ENCODE data around the gene KRCC1.

Gene KRCC1

DNA sequence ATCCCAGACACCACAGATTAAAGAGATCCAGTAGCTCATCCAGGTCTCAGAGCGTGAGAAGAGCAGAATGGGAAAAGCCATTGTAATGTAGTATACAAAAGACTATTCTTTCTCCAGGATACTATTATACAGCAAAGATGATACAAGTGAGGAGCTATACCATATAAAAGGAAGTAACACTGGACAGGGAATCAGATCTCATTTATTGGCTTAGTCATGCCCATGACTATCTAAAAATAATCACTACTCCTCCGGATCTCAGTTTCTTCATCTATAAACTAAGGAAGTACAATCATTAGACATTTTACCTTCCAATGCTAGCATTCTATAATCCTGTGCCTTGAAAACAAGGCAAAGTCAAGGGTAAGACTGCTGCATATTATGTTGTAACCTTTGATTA, 19.4 kb downstream of the KRCC1 start (continued):
- TF ChIP-seq, protein P1, sequence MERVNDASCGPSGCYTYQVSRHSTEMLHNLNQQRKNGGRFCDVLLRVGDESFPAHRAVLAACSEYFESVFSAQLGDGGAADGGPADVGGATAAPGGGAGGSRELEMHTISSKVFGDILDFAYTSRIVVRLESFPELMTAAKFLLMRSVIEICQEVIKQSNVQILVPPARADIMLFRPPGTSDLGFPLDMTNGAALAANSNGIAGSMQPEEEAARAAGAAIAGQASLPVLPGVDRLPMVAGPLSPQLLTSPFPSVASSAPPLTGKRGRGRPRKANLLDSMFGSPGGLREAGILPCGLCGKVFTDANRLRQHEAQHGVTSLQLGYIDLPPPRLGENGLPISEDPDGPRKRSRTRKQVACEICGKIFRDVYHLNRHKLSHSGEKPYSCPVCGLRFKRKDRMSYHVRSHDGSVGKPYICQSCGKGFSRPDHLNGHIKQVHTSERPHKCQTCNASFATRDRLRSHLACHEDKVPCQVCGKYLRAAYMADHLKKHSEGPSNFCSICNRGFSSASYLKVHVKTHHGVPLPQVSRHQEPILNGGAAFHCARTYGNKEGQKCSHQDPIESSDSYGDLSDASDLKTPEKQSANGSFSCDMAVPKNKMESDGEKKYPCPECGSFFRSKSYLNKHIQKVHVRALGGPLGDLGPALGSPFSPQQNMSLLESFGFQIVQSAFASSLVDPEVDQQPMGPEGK (CRISPR knock-in tag; IDR thresholded peaks at IDR 0.05; ENCODE audit: borderline replicate concordance), result no peak
- TF ChIP-seq SNAI2 (CRISPR knock-in tag; IDR thresholded peaks at IDR 0.05), result no peak
- TF ChIP-seq ZFP3 (CRISPR knock-in tag; IDR thresholded peaks at IDR 0.05), result no peak
- TF ChIP-seq ISL1 (CRISPR knock-in tag; IDR thresholded peaks at IDR 0.05), result no peak

GRCh38 chr2:88032070-88032702, 23.4 kb downstream of the KRCC1 start:
- ATAC-seq, result no peak
- TF ChIP-seq ZFP3 (CRISPR knock-in tag; IDR thresholded peaks at IDR 0.05) (no peak), OSR1 (CRISPR knock-in tag; IDR thresholded peaks at IDR 0.05) (no peak), ZNF565 (CRISPR knock-in tag; conservative IDR thresholded peaks at IDR 0.05; ENCODE audit: low read depth) (no peak), ISL1 (CRISPR knock-in tag; IDR thresholded peaks at IDR 0.05) (no peak), TOX (CRISPR knock-in tag; IDR thresholded peaks at IDR 0.05; ENCODE audit: borderline replicate concordance) (no peak), BACH2 (CRISPR knock-in tag; IDR thresholded peaks at IDR 0.05; ENCODE audit: borderline replicate concordance) (no peak), RARB (CRISPR knock-in tag; IDR thresholded peaks at IDR 0.05) (no peak), ESRRG (CRISPR knock-in tag; IDR thresholded peaks at IDR 0.05) (no peak), ZNF70 (CRISPR knock-in tag; IDR thresholded peaks at IDR 0.05) (no peak), PPARA (CRISPR knock-in tag; IDR thresholded peaks at IDR 0.05; ENCODE audit: borderline replicate concordance) (no peak)
- TF ChIP-seq, protein P2, sequence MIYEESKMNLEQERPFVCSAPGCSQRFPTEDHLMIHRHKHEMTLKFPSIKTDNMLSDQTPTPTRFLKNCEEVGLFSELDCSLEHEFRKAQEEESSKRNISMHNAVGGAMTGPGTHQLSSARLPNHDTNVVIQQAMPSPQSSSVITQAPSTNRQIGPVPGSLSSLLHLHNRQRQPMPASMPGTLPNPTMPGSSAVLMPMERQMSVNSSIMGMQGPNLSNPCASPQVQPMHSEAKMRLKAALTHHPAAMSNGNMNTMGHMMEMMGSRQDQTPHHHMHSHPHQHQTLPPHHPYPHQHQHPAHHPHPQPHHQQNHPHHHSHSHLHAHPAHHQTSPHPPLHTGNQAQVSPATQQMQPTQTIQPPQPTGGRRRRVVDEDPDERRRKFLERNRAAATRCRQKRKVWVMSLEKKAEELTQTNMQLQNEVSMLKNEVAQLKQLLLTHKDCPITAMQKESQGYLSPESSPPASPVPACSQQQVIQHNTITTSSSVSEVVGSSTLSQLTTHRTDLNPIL (CRISPR knock-in tag; IDR thresholded peaks at IDR 0.05; ENCODE audit: low read depth), result no peak

DNA sequence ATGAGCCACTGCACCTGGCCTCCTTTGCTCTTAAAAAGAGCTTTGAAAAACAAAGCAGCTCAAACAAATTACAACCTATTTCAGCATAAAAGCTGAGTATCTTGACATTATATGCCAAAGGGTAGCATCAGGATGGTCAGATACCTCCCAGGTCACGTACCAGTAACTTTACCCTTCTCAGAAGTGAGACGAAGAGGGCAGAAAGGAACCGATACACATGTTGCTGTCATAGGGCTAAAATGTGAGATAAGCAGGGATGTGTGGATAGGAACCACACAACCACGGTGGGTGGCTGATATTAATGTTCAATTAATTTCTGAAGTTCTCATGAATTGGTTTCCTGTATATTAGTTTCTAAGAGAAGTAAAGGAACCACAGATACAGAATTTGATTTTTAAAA, 26.7 kb downstream of the KRCC1 start:
- no peak for TF ChIP-seq TOX (CRISPR knock-in tag; IDR thresholded peaks at IDR 0.05; ENCODE audit: borderline replicate concordance)
- no peak for TF ChIP-seq ZNF8 (CRISPR knock-in tag; IDR thresholded peaks at IDR 0.05)
- TF ChIP-seq OSR1 (CRISPR knock-in tag; IDR thresholded peaks at IDR 0.05), result no peak
- TF ChIP-seq RARB (CRISPR knock-in tag; IDR thresholded peaks at IDR 0.05), result no peak
- TF ChIP-seq SNAI2 (CRISPR knock-in tag; IDR thresholded peaks at IDR 0.05), result no peak
- no peak for TF ChIP-seq BACH2 (CRISPR knock-in tag; IDR thresholded peaks at IDR 0.05; ENCODE audit: borderline replicate concordance)
- no peak for TF ChIP-seq POU6F1 (CRISPR knock-in tag; IDR thresholded peaks at IDR 0.05; ENCODE audit: borderline replicate concordance, low read depth)
- no peak for TF ChIP-seq ZFP30 (CRISPR knock-in tag; IDR thresholded peaks at IDR 0.05)
- TF ChIP-seq, protein P3, sequence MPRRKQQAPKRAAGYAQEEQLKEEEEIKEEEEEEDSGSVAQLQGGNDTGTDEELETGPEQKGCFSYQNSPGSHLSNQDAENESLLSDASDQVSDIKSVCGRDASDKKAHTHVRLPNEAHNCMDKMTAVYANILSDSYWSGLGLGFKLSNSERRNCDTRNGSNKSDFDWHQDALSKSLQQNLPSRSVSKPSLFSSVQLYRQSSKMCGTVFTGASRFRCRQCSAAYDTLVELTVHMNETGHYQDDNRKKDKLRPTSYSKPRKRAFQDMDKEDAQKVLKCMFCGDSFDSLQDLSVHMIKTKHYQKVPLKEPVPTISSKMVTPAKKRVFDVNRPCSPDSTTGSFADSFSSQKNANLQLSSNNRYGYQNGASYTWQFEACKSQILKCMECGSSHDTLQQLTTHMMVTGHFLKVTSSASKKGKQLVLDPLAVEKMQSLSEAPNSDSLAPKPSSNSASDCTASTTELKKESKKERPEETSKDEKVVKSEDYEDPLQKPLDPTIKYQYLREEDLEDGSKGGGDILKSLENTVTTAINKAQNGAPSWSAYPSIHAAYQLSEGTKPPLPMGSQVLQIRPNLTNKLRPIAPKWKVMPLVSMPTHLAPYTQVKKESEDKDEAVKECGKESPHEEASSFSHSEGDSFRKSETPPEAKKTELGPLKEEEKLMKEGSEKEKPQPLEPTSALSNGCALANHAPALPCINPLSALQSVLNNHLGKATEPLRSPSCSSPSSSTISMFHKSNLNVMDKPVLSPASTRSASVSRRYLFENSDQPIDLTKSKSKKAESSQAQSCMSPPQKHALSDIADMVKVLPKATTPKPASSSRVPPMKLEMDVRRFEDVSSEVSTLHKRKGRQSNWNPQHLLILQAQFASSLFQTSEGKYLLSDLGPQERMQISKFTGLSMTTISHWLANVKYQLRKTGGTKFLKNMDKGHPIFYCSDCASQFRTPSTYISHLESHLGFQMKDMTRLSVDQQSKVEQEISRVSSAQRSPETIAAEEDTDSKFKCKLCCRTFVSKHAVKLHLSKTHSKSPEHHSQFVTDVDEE (CRISPR knock-in tag; IDR thresholded peaks at IDR 0.05), result no peak
- TF ChIP-seq ZNF565 (CRISPR knock-in tag; conservative IDR thresholded peaks at IDR 0.05; ENCODE audit: low read depth), result no peak
- TF ChIP-seq, protein P1 (CRISPR knock-in tag; IDR thresholded peaks at IDR 0.05; ENCODE audit: borderline replicate concordance), result no peak
- TF ChIP-seq CSDC2 (CRISPR knock-in tag; IDR thresholded peaks at IDR 0.05), result no peak
- ATAC-seq, result no peak

All from SK-N-SH treated with all-trans-retinoic acid at 6 μM for 48 hours (cell line).